ENCODE results near the gene SEC16B.

Gene SEC16B

GRCh38 chr1:177969825-177970371, at the start of gene SEC16B:
Gene SEC16B, minus strand, starts transcription at chr1:177970058. Its CDS starts 2,077 bp downstream, at chr1:177967981.
- Histone ChIP-seq H3K4me3 (ENCODE audit: low read depth, low read length) (no peak within 1 kb of the TSS), H3K27me3 (replicated peaks) (no peaks in the 10 kb centered on the region), H3K36me3 (replicated peaks) (no peaks in the 10 kb centered on the region), H3K27ac (no peak within 1 kb of the TSS)
- in situ Hi-C loops (cut with HindIII; ENCODE audit: low pct_ligation_motif_present, low sequenced_read_pairs), result no loop called here
- DNase-seq, result no peak
- TF ChIP-seq CTCF (IDR thresholded peaks at IDR 0.05; ENCODE audit: low read depth, low read length, missing control alignments), result no peak

GRCh38 chr1:178019622-178020021, 49.8 kb upstream of the SEC16B start:
- H3K4me3 ChIP-seq (ENCODE audit: low read depth, low read length), result no peak overlapping the region
- no peak for DNase-seq
- no peaks in the 10 kb centered on the region for H3K36me3 ChIP-seq (replicated peaks)
- H3K27me3 ChIP-seq (replicated peaks), result no peaks in the 10 kb centered on the region
- TF ChIP-seq CTCF (IDR thresholded peaks at IDR 0.05; ENCODE audit: low read depth, low read length, missing control alignments), result no peak
- in situ Hi-C loops (cut with HindIII; ENCODE audit: low pct_ligation_motif_present, low sequenced_read_pairs), result no loop called here
- no peak overlapping the region for H3K27ac ChIP-seq

- Histone ChIP-seq H3K36me3 (replicated peaks) (no peaks in the 10 kb centered on the region), H3K27me3 (replicated peaks) (no peaks in the 10 kb centered on the region), H3K27ac (no peak overlapping the region), H3K4me3 (ENCODE audit: low read depth, low read length) (no peak overlapping the region)
- TF ChIP-seq CTCF (IDR thresholded peaks at IDR 0.05; ENCODE audit: low read depth, low read length, missing control alignments), result no peak
- no peak for DNase-seq
- in situ Hi-C loops (cut with HindIII; ENCODE audit: low pct_ligation_motif_present, low sequenced_read_pairs), result no loop called here
Measured at GRCh38 chr1:178019208-178019607, 49.4 kb upstream of the SEC16B start.

GRCh38 chr1:178017517-178017916, 47.7 kb upstream of the SEC16B start:
- in situ Hi-C loops (cut with HindIII; ENCODE audit: low pct_ligation_motif_present, low sequenced_read_pairs), result no loop called here

GRCh38 chr1:178011864-178012503, 42.1 kb upstream of the SEC16B start:
- H3K27ac ChIP-seq, result no peak overlapping the region

More at GRCh38 chr1:178017517-178017916, 47.7 kb upstream of the SEC16B start:
- Histone ChIP-seq H3K4me3 (ENCODE audit: low read depth, low read length) (no peak overlapping the region), H3K27ac (no peak overlapping the region), H3K27me3 (replicated peaks) (no peaks in the 10 kb centered on the region), H3K36me3 (replicated peaks) (no peaks in the 10 kb centered on the region)
- no peak for DNase-seq
- no peak for TF ChIP-seq CTCF (IDR thresholded peaks at IDR 0.05; ENCODE audit: low read depth, low read length, missing control alignments)

More at GRCh38 chr1:178011864-178012503, 42.1 kb upstream of the SEC16B start:
- DNase-seq, result no peak
- in situ Hi-C loops (cut with HindIII; ENCODE audit: low pct_ligation_motif_present, low sequenced_read_pairs), result no loop called here
- TF ChIP-seq CTCF (IDR thresholded peaks at IDR 0.05; ENCODE audit: low read depth, low read length, missing control alignments), result no peak
- Histone ChIP-seq H3K27me3 (replicated peaks) (no peaks in the 10 kb centered on the region), H3K36me3 (replicated peaks) (no peaks in the 10 kb centered on the region), H3K4me3 (ENCODE audit: low read depth, low read length) (no peak overlapping the region)

Measured in brain microvascular endothelial cell (primary cell).